GM18499 (cell line): ENCODE measurements around the gene MYBPC2.

Experiments
- ATAC-seq: cut with Tn5 transposase; IDR thresholded peaks from one replicate; pipeline ENCODE4 v1.9.1; 2021; ENCODE audit warnings: moderate number of reproducible peaks; ENCODE audit not compliant: insufficient read depth, unreplicated experiment

Gene MYBPC2

GRCh38 chr19:50512999-50513745, 80.5 kb downstream of the MYBPC2 start:
- ATAC-seq, result no peak

- ATAC-seq, result no peak
Measured at GRCh38 chr19:50513746-50514345, 81.2 kb downstream of the MYBPC2 start, which contains the start of gene ASPDH. ASPDH (minus strand) TSS chr19:50513913; CDS start chr19:50513823, 90 bp downstream.

- no peak for ATAC-seq
Measured at GRCh38 chr19:50514346-50515167, 81.9 kb downstream of the MYBPC2 start.

- ATAC-seq, result no peak
Measured at GRCh38 chr19:50515168-50515561, 82.5 kb downstream of the MYBPC2 start.
